CD4-positive, alpha-beta T cell treated with Interleukin-21 for 1 hour (primary cell): ENCODE data around the gene DCHS1.

Experiments used
- DNase-seq: peaks from one replicate; pipeline ENCODE4 v3.0.0-alpha.2; 2020

The DCHS1 gene

DNA sequence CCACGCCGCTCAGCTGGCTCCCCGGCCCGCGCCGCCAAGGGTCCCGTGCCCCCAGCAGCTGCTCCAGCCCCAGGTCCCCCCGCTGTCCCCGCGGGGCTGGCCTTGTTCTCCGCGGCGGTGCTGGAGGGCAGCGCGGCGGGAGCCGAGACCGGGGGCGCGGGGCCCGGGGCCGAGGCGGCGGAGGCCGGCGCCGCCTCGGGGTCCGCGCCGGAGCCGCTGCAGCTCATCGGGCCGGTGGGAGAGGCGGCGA, 43.7 kb downstream of the DCHS1 start:
- no peak for DNase-seq

GRCh38 chr11:6611092-6611962, 44.3 kb downstream of the DCHS1 start:
- no peak for DNase-seq

GRCh38 chr11:6610591-6610990, 45.0 kb downstream of the DCHS1 start:
- DNase-seq, result no peak

DNA sequence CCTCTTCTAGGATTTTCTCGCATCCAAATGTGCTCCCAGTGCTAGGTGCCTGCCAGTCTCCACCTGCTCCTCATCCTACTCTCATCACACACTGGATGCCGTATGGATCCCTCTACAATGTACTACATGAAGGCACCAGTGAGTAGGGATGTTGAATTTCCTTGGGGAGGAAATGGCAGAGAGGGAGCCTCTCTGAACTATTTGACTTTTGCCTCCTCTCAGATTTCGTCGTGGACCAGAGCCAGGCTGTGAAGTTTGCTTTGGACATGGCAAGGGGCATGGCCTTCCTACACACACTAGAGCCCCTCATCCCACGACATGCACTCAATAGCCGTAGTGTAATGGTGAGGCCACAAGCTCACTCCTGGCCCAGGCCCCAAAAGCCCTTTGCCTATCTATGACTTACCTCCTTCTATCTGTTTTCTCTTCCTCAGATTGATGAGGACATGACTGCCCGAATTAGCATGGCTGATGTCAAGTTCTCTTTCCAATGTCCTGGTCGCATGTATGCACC, 46.0 kb downstream of the DCHS1 start:
- no peak for DNase-seq

DNA sequence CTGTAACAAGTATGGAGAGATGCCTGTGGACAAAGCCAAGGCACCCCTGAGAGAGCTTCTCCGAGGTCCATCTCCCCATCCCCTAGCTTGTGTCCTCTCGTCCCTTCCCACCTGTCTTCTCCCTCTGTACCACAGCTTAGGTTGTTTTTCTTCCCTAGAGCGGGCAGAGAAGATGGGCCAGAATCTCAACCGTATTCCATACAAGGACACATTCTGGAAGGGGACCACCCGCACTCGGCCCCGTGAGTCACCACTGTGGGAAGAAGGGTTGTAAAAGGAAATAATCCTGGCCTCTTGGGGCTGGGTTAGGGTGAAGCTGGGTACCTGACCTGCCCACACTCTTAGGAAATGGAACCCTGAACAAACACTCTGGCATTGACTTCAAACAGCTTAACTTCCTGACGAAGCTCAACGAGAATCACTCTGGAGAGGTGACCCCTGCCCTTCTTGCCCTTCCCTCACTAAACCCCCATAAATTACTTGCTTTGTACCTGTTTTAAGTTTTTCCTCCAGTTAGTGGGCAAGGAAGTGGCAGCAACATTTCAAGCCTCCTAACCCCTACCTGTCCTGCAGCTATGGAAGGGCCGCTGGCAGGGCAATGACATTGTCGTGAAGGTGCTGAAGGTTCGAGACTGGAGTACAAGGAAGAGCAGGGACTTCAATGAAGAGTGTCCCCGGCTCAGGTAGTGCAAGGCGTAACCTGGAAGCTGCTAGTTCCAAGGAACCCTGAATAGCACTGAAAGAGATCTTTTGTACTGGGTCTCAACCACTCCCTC, 46.7 kb downstream of the DCHS1 start:
- DNase-seq, result no peak

- no peak for DNase-seq
These were observed 47.6 kb downstream of the DCHS1 start for GRCh38 chr11:6608011-6608410.

DNA sequence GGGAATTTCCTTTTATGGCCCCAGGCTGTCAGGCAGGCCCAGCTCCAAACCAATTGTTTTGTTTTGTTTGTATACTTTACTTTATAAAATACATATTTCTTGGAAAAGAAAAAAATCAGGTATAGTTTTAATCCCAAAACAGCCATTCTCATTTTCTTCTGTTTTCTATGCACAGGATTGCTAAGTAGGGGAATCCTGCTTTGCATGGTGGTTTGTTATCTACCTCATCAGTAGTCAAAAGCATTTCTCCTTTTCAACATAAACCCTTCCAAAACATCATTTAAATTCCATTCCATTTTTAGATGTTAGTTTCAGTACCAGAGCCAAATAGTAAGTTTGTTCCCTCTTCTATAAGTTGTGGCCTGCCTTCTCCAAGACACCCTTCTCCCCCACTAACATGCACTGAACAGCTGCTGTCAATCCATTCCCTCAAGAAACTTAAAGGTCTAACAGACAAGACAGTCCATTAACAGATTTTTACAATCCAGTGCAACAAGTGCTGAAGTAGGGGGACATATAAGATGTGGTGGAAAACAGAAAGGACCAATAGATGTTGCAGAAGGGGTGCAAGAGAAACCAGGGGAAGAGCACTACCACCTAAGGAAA, 48.3 kb downstream of the DCHS1 start:
- DNase-seq, result no peak

- DNase-seq, result peak; percentile 71
These were observed 49.0 kb downstream of the DCHS1 start for GRCh38 chr11:6606471-6607189.

DNA sequence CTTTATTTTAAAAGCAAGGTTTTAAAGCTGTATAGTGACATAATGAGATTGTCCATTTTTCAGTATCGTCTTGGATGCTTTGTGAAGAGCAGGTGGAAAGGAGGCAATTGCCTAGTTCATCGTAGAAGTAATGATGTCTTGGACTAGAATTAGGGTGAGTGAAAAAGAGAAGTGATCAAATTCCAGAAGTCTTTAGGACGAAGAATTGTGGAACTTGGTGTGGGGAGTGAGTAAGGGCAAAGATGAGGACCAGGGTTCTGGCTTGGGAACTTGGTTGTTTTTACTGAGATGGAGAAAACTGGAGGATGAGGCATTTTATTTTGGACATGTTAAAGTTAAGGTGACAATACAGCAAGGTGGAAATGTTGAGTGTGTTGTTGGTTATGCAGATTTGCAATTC, 50.8 kb downstream of the DCHS1 start:
- DNase-seq, result no peak

- peak; percentile 70 for DNase-seq
These were observed 51.5 kb downstream of the DCHS1 start for GRCh38 chr11:6604081-6604626.

DNA sequence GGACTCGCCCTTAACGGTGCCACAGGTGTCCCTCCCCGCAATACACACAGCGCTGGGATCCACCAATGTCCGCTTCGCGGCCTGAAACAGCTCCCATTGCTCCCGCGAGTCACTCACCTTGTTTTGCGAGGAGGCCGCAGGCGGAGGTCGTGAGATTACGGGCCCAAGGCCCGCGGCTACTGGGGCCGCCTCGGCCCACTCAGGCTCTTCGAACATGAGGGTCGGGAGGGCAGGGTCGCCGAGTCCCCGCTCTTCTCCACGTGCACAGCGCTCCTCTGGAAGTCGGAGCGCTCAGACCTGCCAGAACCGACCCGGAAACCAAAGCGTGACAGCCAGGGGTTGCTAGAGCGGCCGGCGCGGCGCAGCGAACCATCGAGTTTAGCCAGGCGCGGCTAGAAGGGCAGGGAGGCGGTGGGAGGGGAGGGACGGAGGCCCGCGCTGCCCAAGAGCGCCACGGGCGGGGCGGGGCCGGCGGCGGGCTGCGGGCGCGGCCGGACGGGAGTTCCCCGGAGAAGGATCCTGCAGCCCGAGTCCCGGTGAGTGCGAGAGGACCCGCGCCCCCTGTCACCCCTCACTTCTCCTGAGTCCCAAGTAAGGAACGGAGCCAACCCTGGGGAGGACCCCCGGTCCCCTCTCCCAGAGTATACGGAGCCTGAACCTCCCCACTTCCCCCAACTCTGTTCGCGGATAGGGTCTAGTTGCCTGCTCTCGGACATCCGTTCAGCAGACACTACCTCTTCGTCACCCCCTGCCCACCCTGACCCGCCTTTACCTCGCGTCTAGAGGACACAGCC, 52.1 kb downstream of the DCHS1 start, which contains the start of the genes ILK and RRP8:
Gene ILK (plus strand): TSS at position 488 of the 794 bp plus-strand sequence. CDS start 498 bp downstream, outside the sequence.
Gene RRP8 (minus strand): TSS at position 330 of the 794 bp plus-strand sequence. CDS start 114 bp downstream, at position 216.
- DNase-seq, result peak; percentile 94

- no peak for DNase-seq
These were observed 53.3 kb downstream of the DCHS1 start for GRCh38 chr11:6602096-6602940.

- DNase-seq, result no peak
These were observed 54.6 kb downstream of the DCHS1 start for GRCh38 chr11:6601041-6601461.

- no peak for DNase-seq
These were observed 55.7 kb downstream of the DCHS1 start for GRCh38 chr11:6599881-6600390.

GRCh38 chr11:6599449-6599848, 56.2 kb downstream of the DCHS1 start:
- no peak for DNase-seq

DNA sequence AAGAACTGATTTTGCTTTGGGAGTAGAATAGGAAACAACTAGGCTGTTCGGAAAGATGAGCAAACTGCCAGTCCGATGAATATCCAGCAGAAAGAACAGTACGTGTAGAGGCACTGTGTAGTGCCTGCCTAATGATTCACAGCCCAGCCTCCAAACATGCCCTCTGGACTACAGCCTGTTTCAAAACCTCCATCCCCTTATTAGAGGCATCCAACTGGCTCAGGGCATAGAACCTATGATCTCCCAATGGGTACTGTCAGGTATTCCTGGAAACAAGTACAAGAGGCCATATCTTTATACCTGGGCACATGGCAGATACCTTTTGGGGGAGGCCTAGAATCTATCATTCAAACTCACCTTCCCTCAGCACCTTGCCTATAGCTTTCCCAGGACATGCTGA, 57.1 kb downstream of the DCHS1 start:
- no peak for DNase-seq

DNA sequence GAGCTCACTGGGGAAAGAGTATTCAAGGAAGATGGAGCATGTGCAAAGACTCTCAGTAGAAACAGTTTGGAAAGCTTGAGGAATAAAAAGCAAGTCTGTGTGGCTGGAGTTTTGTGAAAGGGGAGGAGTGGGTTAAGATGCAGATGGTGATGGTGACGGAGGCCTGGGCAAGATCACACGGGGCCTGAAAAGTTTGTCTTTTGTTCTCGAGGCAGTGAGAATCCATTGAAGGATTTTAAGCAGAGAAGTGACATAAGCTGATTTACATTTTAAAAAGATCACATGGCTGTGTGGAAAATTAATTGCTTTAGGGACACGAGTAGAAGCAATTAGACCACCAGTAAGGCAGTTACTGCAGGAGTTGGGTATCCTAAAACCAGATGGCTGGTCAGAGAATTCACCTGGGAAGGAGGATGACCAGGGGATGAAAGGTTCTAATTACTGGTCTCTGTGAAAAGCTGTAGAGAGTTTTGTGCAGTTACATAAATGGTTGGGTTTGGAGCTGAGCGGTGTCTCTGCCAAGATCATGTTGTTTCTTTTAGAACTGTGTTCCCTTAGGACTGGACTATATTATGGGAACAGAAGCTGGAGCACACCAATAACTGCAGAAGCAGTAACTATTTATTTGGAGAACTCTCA, 59.3 kb downstream of the DCHS1 start:
- DNase-seq, result no peak

DNA sequence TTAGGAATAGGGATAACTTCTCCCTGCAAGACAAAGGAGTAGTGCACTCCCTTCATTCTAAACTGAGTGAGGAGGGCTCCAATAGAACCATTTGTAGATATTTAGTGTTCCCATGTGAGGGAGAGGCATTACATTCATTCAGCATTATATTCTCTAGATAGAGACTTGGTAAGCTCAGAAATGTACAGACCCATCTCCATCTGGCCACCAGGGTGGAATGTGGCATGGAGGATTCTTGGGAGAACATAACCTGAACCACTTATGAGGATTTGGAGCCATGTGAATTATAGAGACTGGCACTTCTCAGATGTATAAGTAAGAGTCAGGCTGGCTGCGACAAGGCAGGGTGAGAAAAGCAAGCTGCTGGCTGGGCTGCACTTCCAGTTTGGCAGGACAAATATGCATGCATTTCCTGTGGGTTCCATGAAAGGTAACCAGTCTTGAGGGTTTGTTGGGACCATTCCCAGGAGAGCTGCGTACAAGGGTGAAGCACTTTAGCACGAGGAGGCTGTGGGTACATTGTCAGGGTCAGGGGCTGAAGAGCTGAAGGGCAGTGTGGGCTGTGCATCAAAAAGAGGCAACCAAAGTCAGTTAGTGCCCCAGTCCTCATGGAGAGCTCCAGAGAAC, 61.4 kb downstream of the DCHS1 start:
- DNase-seq, result no peak

- no peak for DNase-seq
These were observed 67.6 kb downstream of the DCHS1 start for GRCh38 chr11:6588018-6588417.
